Natural killer cell treated with Interleukin-12 subunit alpha and Interleukin-12 subunit beta and Interleukin-15 and Interleukin-18, amount 100 ng/mL, for 72 hours (primary cell): Measurements from ENCODE around the gene SIRPB2. TPM values are rescaled to one million over a fixed set of nuclear protein-coding genes. Genes with fewer than 3 reads are reported as not detected.

ENCODE experiments used
- ATAC-seq, 2 donors: fragments of 150-1000 bp; cut with Tn5 transposase in 1 of 2; sonication (Bioruptor Pico), chemical (Tn5 transposase) in 1 of 2; 2 replicates each; pipeline ENCODE4 v1.10.0; 2021
- DNase-seq: peaks from one replicate; pipeline ENCODE4 v3.0.0; 2022; ENCODE audit warnings: low spot score
- H3K27ac Mint-ChIP-seq, 2 donors: 1 replicate in 1 of 2; 2 replicates in 1 of 2; pipeline ENCODE4 v1.8.0; 2022; ENCODE audit warnings: mixed read lengths in 2 of 2, mild to moderate bottlenecking in 1 of 2, moderate library complexity in 1 of 2
- H3K27me3 Mint-ChIP-seq, 2 donors: 1 replicate in 1 of 2; 2 replicates in 1 of 2; pipeline ENCODE4 v1.8.0; 2022; ENCODE audit warnings: mixed read lengths in 2 of 2
- H3K36me3 Mint-ChIP-seq: one replicate; pipeline ENCODE4 v1.8.0; 2022; ENCODE audit warnings: mixed read lengths
- H3K4me1 Mint-ChIP-seq, 2 donors: 1 replicate in 1 of 2; 2 replicates in 1 of 2; pipeline ENCODE4 v1.8.0; 2022; ENCODE audit warnings: low read depth in 2 of 2, mixed read lengths in 2 of 2, mild to moderate bottlenecking in 1 of 2
- H3K4me3 Mint-ChIP-seq: one replicate; pipeline ENCODE4 v1.8.0; 2022; ENCODE audit warnings: mixed read lengths
- H3K9me3 Mint-ChIP-seq: 2 replicates; pipeline ENCODE4 v1.8.0; 2022; ENCODE audit warnings: mixed read lengths
- total RNA-seq, 2 donors: library from RNA; stranded (reverse); gene quantifications; one replicate each; pipeline ENCODE4 v1.2.3, GENCODE V29; 2022

The SIRPB2 gene
- total RNA-seq, 2 donors from 2014 or later = not detected

- Mint-ChIP-seq H3K27ac (no peak overlapping the region), H3K27me3 (peaks cover 2 to 3% of the 10 kb centered on the region in 2 donors), H3K36me3 (peaks cover 20% of the 10 kb centered on the region), H3K9me3 (no peaks in the 10 kb centered on the region), H3K4me1 (peaks cover 41 to 48% of the 10 kb centered on the region in 2 donors), H3K4me3 (no peak overlapping the region)
- no peak for ATAC-seq
- DNase-seq = no peak
These were observed 28.4 kb downstream of the SIRPB2 start for GRCh38 chr20:1462834-1463233.

- no peaks in the 10 kb centered on the region for H3K27me3 Mint-ChIP-seq
- ATAC-seq (no peak), DNase-seq (no peak)
- no peak overlapping the region for H3K27ac Mint-ChIP-seq
- H3K36me3 Mint-ChIP-seq = peaks cover 25% of the 10 kb centered on the region
- no peak overlapping the region for H3K4me3 Mint-ChIP-seq
- H3K4me1 Mint-ChIP-seq = peaks cover 33 to 40% of the 10 kb centered on the region in 2 donors
- no peaks in the 10 kb centered on the region for H3K9me3 Mint-ChIP-seq
These were observed 29.2 kb downstream of the SIRPB2 start for GRCh38 chr20:1462001-1462400.

- H3K4me1 Mint-ChIP-seq = peaks cover 27 to 32% of the 10 kb centered on the region in 2 donors
- no peak overlapping the region for H3K4me3 Mint-ChIP-seq
- no peak overlapping the region for H3K27ac Mint-ChIP-seq
- DNase-seq (no peak), ATAC-seq (no peak)
- H3K27me3 Mint-ChIP-seq = no peaks in the 10 kb centered on the region
- peaks cover 30% of the 10 kb centered on the region for H3K36me3 Mint-ChIP-seq
- H3K9me3 Mint-ChIP-seq = no peaks in the 10 kb centered on the region
These were observed 30.9 kb downstream of the SIRPB2 start for GRCh38 chr20:1460275-1460674.

DNA sequence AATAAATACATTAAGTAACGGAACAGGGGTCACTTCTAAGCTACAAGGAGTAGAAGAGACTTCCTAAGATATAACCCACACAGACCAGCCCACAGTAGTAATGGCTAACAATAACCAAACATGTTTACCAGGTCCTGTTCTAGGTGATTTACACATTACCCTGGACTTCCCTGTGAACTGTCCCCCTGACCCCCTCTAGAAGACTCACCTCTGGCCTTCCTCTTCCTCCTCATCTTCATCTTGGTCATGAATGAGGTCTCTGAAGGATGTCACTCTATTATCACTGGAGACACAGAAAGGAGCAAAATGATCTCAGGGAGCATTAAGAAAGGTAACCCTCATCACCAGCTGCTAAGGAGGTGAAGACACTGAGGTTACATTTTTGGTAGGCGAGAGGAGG, 33.2 kb downstream of the SIRPB2 start:
- Mint-ChIP-seq H3K9me3 (no peaks in the 10 kb centered on the region), H3K36me3 (peaks cover 49% of the 10 kb centered on the region), H3K27ac (no peak overlapping the region), H3K27me3 (no peaks in the 10 kb centered on the region), H3K4me1 (peaks cover 5 to 9% of the 10 kb centered on the region in 2 donors), H3K4me3 (no peak overlapping the region)
- ATAC-seq = no peak
- no peak for DNase-seq

- no peaks in the 10 kb centered on the region for H3K9me3 Mint-ChIP-seq
- H3K36me3 Mint-ChIP-seq = peaks cover 58% of the 10 kb centered on the region
- no peak overlapping the region for H3K4me3 Mint-ChIP-seq
These were observed 34.9 kb downstream of the SIRPB2 start for GRCh38 chr20:1456300-1456699.

GRCh38 chr20:1450926-1451491, 40.2 kb downstream of the SIRPB2 start:
- no peaks in the 10 kb centered on the region for H3K27me3 Mint-ChIP-seq
- H3K4me1 Mint-ChIP-seq = peaks cover 0 to 2% of the 10 kb centered on the region in 2 donors
- no peak for DNase-seq
- no peak overlapping the region for H3K4me3 Mint-ChIP-seq
- ATAC-seq = no peak
- H3K36me3 Mint-ChIP-seq = peaks cover 49% of the 10 kb centered on the region
- no peaks in the 10 kb centered on the region for H3K9me3 Mint-ChIP-seq
- no peak overlapping the region for H3K27ac Mint-ChIP-seq

More at GRCh38 chr20:1456300-1456699, 34.9 kb downstream of the SIRPB2 start:
- ATAC-seq (no peak), DNase-seq (no peak)
- H3K27ac Mint-ChIP-seq = no peak overlapping the region
- H3K4me1 Mint-ChIP-seq = peaks cover 2 to 5% of the 10 kb centered on the region in 2 donors
- H3K27me3 Mint-ChIP-seq = no peaks in the 10 kb centered on the region

DNA sequence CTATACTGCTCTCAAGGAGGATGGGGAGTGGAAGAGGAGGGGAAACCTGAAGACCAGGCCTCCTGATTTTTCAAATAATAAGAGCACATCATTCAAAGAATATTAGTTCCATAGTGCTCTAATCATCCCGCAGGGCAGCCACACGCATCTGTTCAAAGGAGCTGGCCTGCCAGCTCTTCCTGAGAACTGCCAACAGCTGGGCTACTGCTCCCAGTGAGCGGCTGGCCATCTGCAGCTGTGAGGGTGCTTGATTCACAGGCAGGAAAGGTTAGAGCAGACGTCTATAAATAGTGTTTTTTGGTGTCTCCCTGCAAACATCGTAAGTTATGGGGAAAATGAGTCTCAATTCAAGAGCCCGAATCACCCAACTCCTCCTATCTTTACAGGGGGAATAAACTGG, 41.9 kb downstream of the SIRPB2 start:
- H3K36me3 Mint-ChIP-seq = peaks cover 45% of the 10 kb centered on the region
- no peak for DNase-seq
- no peaks in the 10 kb centered on the region for H3K27me3 Mint-ChIP-seq
- no peak for ATAC-seq
- H3K4me1 Mint-ChIP-seq = no peaks in the 10 kb centered on the region
- H3K27ac Mint-ChIP-seq = no peak overlapping the region
- no peak overlapping the region for H3K4me3 Mint-ChIP-seq
- no peaks in the 10 kb centered on the region for H3K9me3 Mint-ChIP-seq

- H3K4me1 Mint-ChIP-seq = no peaks in the 10 kb centered on the region
- no peaks in the 10 kb centered on the region for H3K9me3 Mint-ChIP-seq
- H3K27me3 Mint-ChIP-seq = no peaks in the 10 kb centered on the region
- H3K36me3 Mint-ChIP-seq = peaks cover 46% of the 10 kb centered on the region
- ATAC-seq (no peak), DNase-seq (no peak)
- no peak overlapping the region for H3K27ac Mint-ChIP-seq
- no peak overlapping the region for H3K4me3 Mint-ChIP-seq
These were observed 43.1 kb downstream of the SIRPB2 start for GRCh38 chr20:1448081-1448620.

GRCh38 chr20:1446536-1446935, 44.7 kb downstream of the SIRPB2 start:
- no peaks in the 10 kb centered on the region for H3K4me1 Mint-ChIP-seq
- H3K27ac Mint-ChIP-seq = no peak overlapping the region
- H3K4me3 Mint-ChIP-seq = no peak overlapping the region
- peaks cover 42% of the 10 kb centered on the region for H3K36me3 Mint-ChIP-seq
- H3K27me3 Mint-ChIP-seq = no peaks in the 10 kb centered on the region
- no peak for DNase-seq
- ATAC-seq = no peak
- H3K9me3 Mint-ChIP-seq = no peaks in the 10 kb centered on the region

GRCh38 chr20:1443085-1443484, 48.1 kb downstream of the SIRPB2 start:
- H3K27ac Mint-ChIP-seq = no peak overlapping the region
- peaks cover 0 to 3% of the 10 kb centered on the region in 2 donors for H3K27me3 Mint-ChIP-seq
- H3K4me3 Mint-ChIP-seq = no peak overlapping the region
- DNase-seq (no peak), ATAC-seq (no peak)
- no peaks in the 10 kb centered on the region for H3K9me3 Mint-ChIP-seq
- peaks cover 33% of the 10 kb centered on the region for H3K36me3 Mint-ChIP-seq
- peaks cover 3 to 6% of the 10 kb centered on the region in 2 donors for H3K4me1 Mint-ChIP-seq

DNA sequence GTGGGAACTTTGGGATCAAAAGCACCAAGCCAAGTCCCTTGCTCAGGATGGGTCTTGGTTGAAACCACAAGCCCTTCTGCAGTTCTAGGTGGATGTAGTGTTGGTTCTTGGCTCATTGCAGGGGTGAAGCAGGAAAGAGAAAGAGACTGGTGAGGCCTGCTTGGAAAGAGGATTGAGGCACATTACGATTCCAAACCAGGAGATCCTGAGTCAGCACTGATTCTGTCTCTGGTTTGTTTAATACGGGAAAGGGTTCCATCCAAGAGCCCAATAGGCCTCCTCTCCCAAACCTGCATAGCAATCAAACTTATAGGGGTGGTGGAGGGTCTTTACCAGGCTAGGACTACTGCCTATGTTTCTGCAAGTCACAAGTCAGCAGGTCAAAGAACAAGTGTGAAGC, 48.9 kb downstream of the SIRPB2 start:
- Mint-ChIP-seq H3K9me3 (no peaks in the 10 kb centered on the region), H3K27me3 (peaks cover 0 to 4% of the 10 kb centered on the region in 2 donors), H3K4me1 (peaks cover 6 to 10% of the 10 kb centered on the region in 2 donors)

DNA sequence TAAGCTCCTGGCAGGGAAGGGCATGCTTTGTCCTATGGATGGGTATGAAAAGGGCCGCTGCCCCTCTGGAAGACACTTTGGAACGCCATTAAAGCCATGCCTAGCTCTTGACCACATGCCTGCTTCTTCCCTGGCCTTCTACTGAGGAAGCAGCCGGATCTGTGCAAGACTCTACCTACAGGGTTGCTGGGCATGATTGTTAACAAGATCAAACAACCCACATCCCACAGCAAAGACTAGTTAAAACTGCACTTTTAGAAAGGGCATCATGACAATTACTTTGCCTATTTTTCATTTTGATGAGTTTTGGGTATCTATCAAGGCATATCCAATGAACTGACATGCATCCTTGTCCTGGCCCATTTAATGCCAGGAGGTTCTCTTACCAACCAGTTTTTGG, 50.1 kb downstream of the SIRPB2 start:
- Mint-ChIP-seq H3K36me3 (peaks cover 25% of the 10 kb centered on the region), H3K4me3 (no peak overlapping the region), H3K4me1 (peaks cover 9 to 13% of the 10 kb centered on the region in 2 donors), H3K9me3 (no peaks in the 10 kb centered on the region), H3K27ac (no peak overlapping the region), H3K27me3 (peaks cover 0 to 6% of the 10 kb centered on the region in 2 donors)
- no peak for DNase-seq
- ATAC-seq = no peak

More for the DNA sequence above, 48.9 kb downstream of the SIRPB2 start:
- Mint-ChIP-seq H3K27ac (no peak overlapping the region), H3K36me3 (peaks cover 33% of the 10 kb centered on the region), H3K4me3 (no peak overlapping the region)
- ATAC-seq (no peak), DNase-seq (no peak)

DNA sequence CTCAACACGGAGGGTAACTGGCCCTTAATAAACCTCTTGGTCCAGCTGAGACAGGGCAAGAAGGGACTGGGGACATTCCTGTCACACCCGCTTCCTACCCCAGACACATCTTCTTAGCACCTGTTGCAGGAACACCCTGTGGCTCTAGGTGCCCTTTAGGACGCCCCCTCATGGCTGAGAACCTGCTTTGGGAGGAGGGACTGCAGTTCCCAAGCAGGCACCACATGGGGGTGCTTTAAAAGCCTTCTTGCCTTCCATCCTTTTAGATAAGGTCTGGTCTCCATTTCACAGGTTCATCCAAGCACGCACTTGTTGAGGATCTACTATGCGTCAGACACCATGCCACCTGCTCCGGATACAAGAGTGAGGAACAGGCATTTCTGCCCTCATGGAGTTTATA, 51.2 kb downstream of the SIRPB2 start:
- DNase-seq (no peak), ATAC-seq (no peak)
- no peaks in the 10 kb centered on the region for H3K9me3 Mint-ChIP-seq
- no peak overlapping the region for H3K27ac Mint-ChIP-seq
- H3K4me1 Mint-ChIP-seq = peaks cover 12 to 16% of the 10 kb centered on the region in 2 donors
- no peak overlapping the region for H3K4me3 Mint-ChIP-seq
- peaks cover 0 to 9% of the 10 kb centered on the region in 2 donors for H3K27me3 Mint-ChIP-seq
- peaks cover 19% of the 10 kb centered on the region for H3K36me3 Mint-ChIP-seq

GRCh38 chr20:1438361-1438760, 52.9 kb downstream of the SIRPB2 start:
- Mint-ChIP-seq H3K27me3 (peaks cover 3 to 14% of the 10 kb centered on the region in 2 donors), H3K9me3 (no peaks in the 10 kb centered on the region), H3K4me3 (no peak overlapping the region), H3K36me3 (peaks cover 10% of the 10 kb centered on the region), H3K27ac (no peak overlapping the region), H3K4me1 (peaks cover 21 to 25% of the 10 kb centered on the region in 2 donors)
- no peak for DNase-seq
- no peak for ATAC-seq
